HG03196 (cell line): ENCODE data around the gene TSLP.
A peak's percentile ranks its signal among the peaks of the same experiment; 100 is the strongest.

Source experiments
- ATAC-seq: cut with Tn5 transposase; IDR thresholded peaks from one replicate; pipeline ENCODE4 v1.9.1; 2021; ENCODE audit not compliant: unreplicated experiment

Gene TSLP

DNA sequence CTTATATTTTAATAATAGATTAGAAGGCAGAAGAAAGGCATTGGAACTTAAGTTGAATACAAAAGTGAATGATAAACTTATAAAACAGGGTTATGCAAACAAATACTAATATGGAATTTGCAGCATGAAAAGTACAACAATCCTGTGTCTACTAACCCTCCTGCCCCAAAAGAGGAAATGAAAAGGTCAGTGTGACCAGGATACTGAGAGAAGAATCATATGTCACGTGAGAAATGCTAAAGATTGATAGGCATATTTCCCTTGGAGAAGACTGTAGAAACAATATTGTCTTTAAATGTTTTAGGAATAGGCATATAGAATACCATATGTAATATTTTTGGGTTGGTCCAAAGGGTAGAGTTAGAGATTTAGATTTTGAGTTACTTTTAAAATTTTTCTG, 24.5 kb downstream of the TSLP start:
- ATAC-seq: no peak

DNA sequence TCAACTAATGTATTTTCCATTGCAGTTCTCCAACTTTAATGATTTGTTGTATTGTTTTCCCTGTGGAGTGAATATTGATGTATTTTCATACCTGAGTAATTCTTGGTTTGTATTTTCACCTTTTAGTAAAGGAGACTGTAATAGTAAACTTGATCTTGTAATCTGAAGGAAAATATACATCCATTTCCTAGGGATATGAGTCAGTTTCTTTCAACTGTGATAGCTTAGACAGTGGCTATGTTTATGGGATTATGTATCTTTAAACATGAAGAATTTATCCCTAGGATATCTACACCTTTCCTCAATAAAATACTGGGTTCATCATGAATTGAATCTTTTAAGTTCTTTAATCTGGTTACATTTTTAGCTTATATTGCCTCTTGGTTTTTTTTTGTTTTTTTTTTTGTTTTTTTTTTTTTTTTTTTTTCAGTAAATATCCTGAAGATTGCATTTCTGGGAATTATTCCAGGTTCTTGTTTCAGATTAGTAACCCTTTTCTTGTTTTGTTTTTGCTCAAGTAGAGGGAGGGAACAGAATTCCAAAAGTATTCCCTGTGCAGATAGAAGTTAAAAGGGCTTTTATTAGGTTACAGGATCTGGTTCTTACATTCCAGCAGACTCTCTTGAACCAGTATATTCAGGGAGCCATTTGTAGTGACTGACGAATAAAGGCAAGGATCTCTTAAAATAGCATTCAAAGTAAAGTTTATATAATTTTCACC, 27.7 kb downstream of the TSLP start:
- ATAC-seq: no peak

DNA sequence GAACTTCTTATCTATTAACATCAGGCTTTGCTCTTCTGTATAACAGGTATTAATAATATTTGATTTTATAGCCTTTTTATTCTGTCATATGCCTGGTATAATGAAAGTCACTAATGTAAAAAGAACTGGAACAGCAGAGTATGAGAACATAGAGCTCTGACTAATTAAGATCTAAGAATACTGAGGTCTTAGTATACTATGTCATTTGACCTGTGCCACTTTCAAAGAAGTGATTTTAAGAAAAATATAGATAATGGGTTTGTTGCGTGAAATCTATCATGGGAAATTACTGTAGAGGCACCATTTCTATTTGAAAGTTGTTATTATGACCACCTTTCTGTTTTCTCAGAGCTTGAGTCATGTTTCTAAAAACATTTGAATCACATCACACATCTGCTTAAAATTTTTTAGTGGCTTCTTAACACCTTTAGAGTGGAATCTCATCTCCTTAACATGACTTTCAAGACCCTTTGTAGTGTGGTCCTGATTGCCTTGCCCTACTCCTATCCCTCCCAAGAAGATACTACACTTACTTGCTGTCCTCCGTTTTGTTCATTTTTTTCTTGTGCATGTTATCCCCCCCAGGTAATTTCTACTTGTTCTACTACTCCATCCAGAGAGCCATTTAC, 34.9 kb downstream of the TSLP start:
- ATAC-seq: no peak

- ATAC-seq: no peak
These were observed 35.9 kb downstream of the TSLP start for GRCh38 chr5:111107371-111107770.

DNA sequence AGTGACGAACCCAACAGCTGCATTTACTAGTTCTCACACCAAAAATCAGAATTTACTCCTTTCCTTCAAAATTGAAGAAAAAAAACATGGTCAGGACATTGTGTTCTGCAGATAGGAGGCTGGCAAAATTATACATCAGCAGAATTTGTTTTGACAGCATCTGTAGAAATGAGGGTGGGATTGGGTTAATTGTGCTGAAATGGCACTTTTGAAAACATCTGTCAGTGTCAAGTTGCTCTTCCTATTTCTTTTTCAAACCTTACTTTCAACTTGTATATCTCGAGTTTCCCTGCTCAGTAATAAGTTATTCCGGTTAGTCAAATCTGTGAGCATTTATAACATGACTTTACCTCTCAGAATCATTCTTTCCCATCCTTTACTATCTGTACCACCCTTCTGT, 40.4 kb downstream of the TSLP start:
- ATAC-seq: no peak

GRCh38 chr5:111113678-111114077, 42.2 kb downstream of the TSLP start:
- ATAC-seq: no peak

- ATAC-seq: no peak
These were observed 43.7 kb downstream of the TSLP start for GRCh38 chr5:111115229-111115628.

- no peak for ATAC-seq
These were observed 45.0 kb downstream of the TSLP start for GRCh38 chr5:111116550-111116949.

- ATAC-seq: no peak
These were observed 45.6 kb downstream of the TSLP start for GRCh38 chr5:111117136-111117535.

DNA sequence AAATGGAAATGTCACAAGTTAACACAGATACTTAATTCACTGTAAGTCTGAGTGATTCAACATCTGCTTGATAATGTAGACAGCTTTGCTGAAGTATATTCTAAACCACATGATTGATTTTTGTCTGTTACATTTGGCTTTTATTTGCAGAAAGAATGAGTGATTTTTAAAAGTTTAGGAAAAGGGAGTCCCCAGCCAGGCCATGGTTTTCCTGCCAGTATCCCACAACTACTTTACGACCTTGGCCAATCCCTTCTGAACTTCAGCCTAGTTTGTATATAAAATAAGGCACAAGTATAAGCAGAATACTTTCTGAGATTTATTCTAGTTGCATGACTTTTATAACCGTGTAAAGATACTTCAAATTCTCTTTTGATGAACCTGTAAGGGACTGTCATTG, 47.7 kb downstream of the TSLP start:
- ATAC-seq: no peak

DNA sequence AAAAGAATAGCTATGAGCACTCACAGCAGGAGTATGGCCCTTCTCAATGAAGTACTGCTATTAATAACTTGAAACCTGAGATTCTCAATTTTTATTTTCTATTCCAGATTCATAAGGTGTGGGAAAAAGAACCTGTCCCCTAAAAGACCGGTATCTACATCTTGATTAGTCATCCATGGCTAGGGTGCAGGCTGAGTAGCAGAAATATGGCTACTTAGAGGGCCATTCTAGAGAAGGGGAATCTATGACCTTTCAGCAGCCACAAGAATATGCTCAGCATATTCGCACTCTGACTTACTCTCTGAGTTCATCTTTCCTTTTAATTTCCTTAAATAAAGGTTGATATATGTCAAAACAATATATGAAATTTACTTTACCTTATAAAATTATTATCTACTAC, 48.3 kb downstream of the TSLP start:
- no peak for ATAC-seq

GRCh38 chr5:111120911-111121310, 49.4 kb downstream of the TSLP start:
- no peak for ATAC-seq

- ATAC-seq: no peak
These were observed 50.4 kb downstream of the TSLP start for GRCh38 chr5:111121926-111122325.

- ATAC-seq: peak; percentile 43
These were observed 50.9 kb downstream of the TSLP start for GRCh38 chr5:111122398-111122797.

DNA sequence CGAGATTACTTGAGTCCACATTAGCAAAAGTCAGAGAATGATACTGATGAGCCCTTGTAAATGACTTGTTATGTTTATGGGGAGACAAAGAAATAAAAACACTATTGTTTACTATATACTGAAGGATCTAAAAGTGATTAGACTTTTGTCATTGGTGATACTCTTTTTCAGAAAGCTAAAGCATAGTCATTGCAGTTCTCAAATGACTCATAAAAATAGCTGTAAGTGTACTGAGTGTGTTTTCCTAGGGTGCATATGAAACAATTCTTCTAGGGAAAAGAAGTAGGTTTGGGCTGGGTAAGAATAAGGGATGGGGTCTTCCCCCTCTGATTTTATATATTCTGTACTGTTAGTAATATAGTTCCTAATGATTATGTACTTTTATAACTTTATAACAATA, 53.3 kb downstream of the TSLP start:
- no peak for ATAC-seq

GRCh38 chr5:111126896-111127295, 55.4 kb downstream of the TSLP start:
- ATAC-seq: no peak
